SK-N-SH (cell line): ENCODE results near the gene KMT5B. TPM values are rescaled to one million over a fixed set of nuclear protein-coding genes. Genes with fewer than 3 reads are reported as not detected.

Experiments used
- CTCF ChIA-PET: fragments of 300-600, 350-600 bp; formaldehyde crosslinking; extraction: SDS; loops from one replicate; lab custom pipeline; 2021; lab: Yijun Ruan, JAX
- POLR2A ChIA-PET: fragments of 350-600 bp; sonication (Branson Sonifier 250); formaldehyde crosslinking; extraction: SDS; loops from one replicate; lab custom pipeline; 2020; ENCODE audit warnings: antibody characterized with exemption, inconsistent platforms; lab: Yijun Ruan, JAX
- DNase-seq: peaks from one replicate; pipeline ENCODE4 v3.0.0; 2012
- H2AFZ ChIP-seq: fragments of 200-600 bp; sonication (generic); 2 replicates; pipeline ENCODE4 v1.8.1; 2016; ENCODE audit warnings: antibody characterized with exemption, mild to moderate bottlenecking, low read depth
- H3F3A ChIP-seq: fragments of 200-600 bp; sonication (generic); replicated peaks from 2 replicates; pipeline ENCODE3; 2016; ENCODE audit warnings: antibody characterized with exemption, mild to moderate bottlenecking; ENCODE audit not compliant: insufficient read depth
- H3K27ac ChIP-seq, 2 experiments: fragments of 200-500 bp in 1 of 2; fragments of 200-600 bp in 1 of 2; sonication (Bioruptor generic) in 1 of 2; sonication (generic), shearing (Covaris generic) in 1 of 2; 2 replicates each; pipeline versions ENCODE4 v1.5.1 to v1.6.1; 2014 to 2016; ENCODE audit warnings: low read depth in 2 of 2, inconsistent platforms in 1 of 2, low read length in 1 of 2, mild to moderate bottlenecking in 1 of 2, mixed read lengths in 1 of 2
- H3K27me3 ChIP-seq: fragments of 200-600 bp; sonication (generic), shearing (Covaris generic); 2 replicates; pipeline ENCODE4 v1.6.1; 2016; ENCODE audit warnings: mixed run types; ENCODE audit not compliant: insufficient read depth
- H3K36me3 ChIP-seq, 2 experiments: fragments of 200-500 bp in 1 of 2; fragments of 200-600 bp in 1 of 2; sonication (Bioruptor generic) in 1 of 2; sonication (generic) in 1 of 2; replicated peaks in 1 of 2; 2 replicates each; pipeline versions ENCODE3 to v1.5.1; 2014 to 2016; ENCODE audit warnings: low read length in 1 of 2, mild to moderate bottlenecking in 1 of 2; ENCODE audit not compliant: insufficient read depth in 2 of 2, control insufficient read depth in 1 of 2
- H3K4me1 ChIP-seq, 2 experiments: fragments of 200-500 bp in 1 of 2; fragments of 200-600 bp in 1 of 2; sonication (Bioruptor generic) in 1 of 2; sonication (generic), shearing (Covaris generic) in 1 of 2; 2 replicates each; pipeline versions ENCODE4 v1.5.1 to v1.6.1; 2014 to 2016; ENCODE audit warnings: low read depth in 1 of 2, low read length in 1 of 2, mixed run types in 1 of 2; ENCODE audit not compliant: insufficient read depth in 2 of 2, control insufficient read depth in 1 of 2
- H3K4me2 ChIP-seq: fragments of 200-600 bp; sonication (generic), shearing (Covaris generic); 2 replicates; pipeline ENCODE4 v1.6.1; 2017; ENCODE audit warnings: mixed run types
- H3K4me3 ChIP-seq, 2 experiments: fragments of 200-500 bp in 1 of 2; fragments of 200-600 bp in 1 of 2; sonication (Bioruptor generic) in 1 of 2; sonication (generic), shearing (Covaris generic) in 1 of 2; 2 replicates each; pipeline versions ENCODE4 v1.5.1 to v1.8.1; 2014 to 2016; ENCODE audit warnings: low read depth in 2 of 2, inconsistent platforms in 1 of 2, low read length in 1 of 2, mild to moderate bottlenecking in 1 of 2, mixed read lengths in 1 of 2, moderate library complexity in 1 of 2
- H3K79me2 ChIP-seq: fragments of 200-600 bp; sonication (generic); 2 replicates; pipeline ENCODE4 v1.8.1; 2017; ENCODE audit warnings: mild to moderate bottlenecking; ENCODE audit not compliant: insufficient read depth
- H3K9ac ChIP-seq: fragments of 200-600 bp; sonication (generic); 2 replicates; pipeline ENCODE4 v1.6.1; 2017; ENCODE audit warnings: mixed run types
- H3K9me2 ChIP-seq: fragments of 200-600 bp; sonication (generic); 2 replicates; pipeline ENCODE4 v1.6.1; 2017; ENCODE audit warnings: mixed run types
- H3K9me3 ChIP-seq: fragments of 200-600 bp; sonication (generic); 2 replicates; pipeline ENCODE4 v1.6.1; 2017; ENCODE audit warnings: mixed run types, mild to moderate bottlenecking, moderate library complexity
- H4K20me1 ChIP-seq: fragments of 200-600 bp; sonication (generic); 2 replicates; pipeline ENCODE4 v1.6.1; 2017; ENCODE audit warnings: mild to moderate bottlenecking, mixed run types; ENCODE audit not compliant: insufficient read depth
- GATA2 ChIP-seq: sonication (generic); formaldehyde crosslinking; IDR thresholded peaks from 2 replicates; pipeline ENCODE4 v1.5.0; 2020; ENCODE audit warnings: mild to moderate bottlenecking, missing genetic modification reagents
- MXI1 ChIP-seq: IDR thresholded peaks from 2 replicates; pipeline ENCODE4 v1.6.1; 2012; ENCODE audit warnings: mild to moderate bottlenecking, low read depth, low read length, improper control_type of control experiment
- RCOR1 ChIP-seq: fragments of 150-350 bp; IDR thresholded peaks from 2 replicates; pipeline ENCODE4 v1.6.1; 2017; ENCODE audit warnings: antibody characterized with exemption, low read length
- USF2 ChIP-seq: fragments of 150-350 bp; IDR thresholded peaks from 2 replicates; pipeline ENCODE4 v1.6.1; 2017; ENCODE audit warnings: antibody characterized with exemption, low read length, low read depth, borderline replicate concordance
- ZBTB33 ChIP-seq: IDR thresholded peaks from 2 replicates; pipeline ENCODE4 v1.4.0; 2012; ENCODE audit warnings: low read depth, borderline replicate concordance
- WGBS: methylation state at CpG from one replicate; pipeline ENCODE4 v1.1.6; 2017; ENCODE audit warnings: low lambda C conversion rate; 5-methylcytosine and 5-hydroxymethylcytosine counted together
- polyA plus RNA-seq, 3 experiments: library from polyadenylated mRNA; depleted of rRNA; stranded (reverse); fragments of >200 nt; gene quantifications; 2 replicates each; pipeline ENCODE4 v1.2.3, GENCODE V29; 2012
- TF ChIP-seq, protein P1 (sequence below): fragments of 150-350 bp; IDR thresholded peaks from 2 replicates; pipeline ENCODE4 v1.6.1; 2016; ENCODE audit warnings: mild to moderate bottlenecking, low read depth, low read length

KMT5B gene
- polyA plus RNA-seq, 1 of the 3 experiments (the other 2 are of a cell fraction), result 10.4 TPM

GRCh38 chr11:68120273-68121066 is 92.6 kb downstream of the KMT5B start:
- Histone ChIP-seq H3F3A (no peaks in the 10 kb centered on the region), H4K20me1 (no peaks in the 10 kb centered on the region; the same call in 1 of the 2 replicates), H3K4me1 (peaks cover 0 to 9% of the 10 kb centered on the region in 2 experiments; a peak in 2 of 4 replicates), H3K9me2 (no peaks in the 10 kb centered on the region), H2AFZ (peak overlapping the region; percentile 69; the same call in 1 of the 2 replicates), H3K27ac (peak overlapping the region; percentile 50 to 79), H3K4me3 (peak overlapping the region; percentile 63 to 67), H3K9me3 (no peaks in the 10 kb centered on the region), H3K27me3 (no peaks in the 10 kb centered on the region), H3K79me2 (peaks cover 50% of the 10 kb centered on the region), H3K4me2 (peak overlapping the region; percentile 73), H3K9ac (peak overlapping the region; percentile 70), H3K36me3 (peaks cover 0 to 3% of the 10 kb centered on the region in 2 experiments)
- no peak for TF ChIP-seq GATA2
- TF ChIP-seq MXI1, result peak; percentile 38; the same call in 1 of the 2 replicates
- POLR2A ChIA-PET, result no interaction called here
- CTCF ChIA-PET, result no interaction called here
- DNase-seq, result peak; percentile 91
- WGBS, result 6% methylated on average over 31 of the region's 73 CpGs

GRCh38 chr11:68118706-68119448 is 94.2 kb downstream of the KMT5B start:
- ChIA-PET CTCF (interaction anchor here (1.1 to 1.9 kb wide), 4 partner anchors 11 to 111 kb away, joined by 3 to 5 read pairs (median 4); partner anchors contain the start of gene ALDH3B1), POLR2A (no interaction called here)
- no peaks in the 10 kb centered on the region for H3K27me3 ChIP-seq
- DNase-seq, result no peak
- peaks cover 3% of the 10 kb centered on the region; the same call in 1 of the 2 replicates for H4K20me1 ChIP-seq
- no peak overlapping the region for H3K27ac ChIP-seq
- peaks cover 65% of the 10 kb centered on the region for H3K79me2 ChIP-seq
- TF ChIP-seq RCOR1, result no peak
- TF ChIP-seq, protein P1, sequence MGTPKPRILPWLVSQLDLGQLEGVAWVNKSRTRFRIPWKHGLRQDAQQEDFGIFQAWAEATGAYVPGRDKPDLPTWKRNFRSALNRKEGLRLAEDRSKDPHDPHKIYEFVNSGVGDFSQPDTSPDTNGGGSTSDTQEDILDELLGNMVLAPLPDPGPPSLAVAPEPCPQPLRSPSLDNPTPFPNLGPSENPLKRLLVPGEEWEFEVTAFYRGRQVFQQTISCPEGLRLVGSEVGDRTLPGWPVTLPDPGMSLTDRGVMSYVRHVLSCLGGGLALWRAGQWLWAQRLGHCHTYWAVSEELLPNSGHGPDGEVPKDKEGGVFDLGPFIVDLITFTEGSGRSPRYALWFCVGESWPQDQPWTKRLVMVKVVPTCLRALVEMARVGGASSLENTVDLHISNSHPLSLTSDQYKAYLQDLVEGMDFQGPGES, result no peak
- peaks cover 0 to 9% of the 10 kb centered on the region in 2 experiments; a peak in 2 of 4 replicates for H3K4me1 ChIP-seq
- H3K4me3 ChIP-seq, result peak overlapping the region in 1 of 2 experiments; percentile 67; a peak in 1 of 4 replicates
- H3K4me2 ChIP-seq, result peak overlapping the region; percentile 73
- WGBS, result 79% methylated on average over 4 of the region's 4 CpGs
- H3F3A ChIP-seq, result no peaks in the 10 kb centered on the region
- H3K36me3 ChIP-seq, result peaks cover 0 to 3% of the 10 kb centered on the region in 2 experiments
- no peak overlapping the region for H3K9ac ChIP-seq
- no peak overlapping the region for H2AFZ ChIP-seq
- no peaks in the 10 kb centered on the region for H3K9me3 ChIP-seq
- H3K9me2 ChIP-seq, result no peaks in the 10 kb centered on the region

DNA sequence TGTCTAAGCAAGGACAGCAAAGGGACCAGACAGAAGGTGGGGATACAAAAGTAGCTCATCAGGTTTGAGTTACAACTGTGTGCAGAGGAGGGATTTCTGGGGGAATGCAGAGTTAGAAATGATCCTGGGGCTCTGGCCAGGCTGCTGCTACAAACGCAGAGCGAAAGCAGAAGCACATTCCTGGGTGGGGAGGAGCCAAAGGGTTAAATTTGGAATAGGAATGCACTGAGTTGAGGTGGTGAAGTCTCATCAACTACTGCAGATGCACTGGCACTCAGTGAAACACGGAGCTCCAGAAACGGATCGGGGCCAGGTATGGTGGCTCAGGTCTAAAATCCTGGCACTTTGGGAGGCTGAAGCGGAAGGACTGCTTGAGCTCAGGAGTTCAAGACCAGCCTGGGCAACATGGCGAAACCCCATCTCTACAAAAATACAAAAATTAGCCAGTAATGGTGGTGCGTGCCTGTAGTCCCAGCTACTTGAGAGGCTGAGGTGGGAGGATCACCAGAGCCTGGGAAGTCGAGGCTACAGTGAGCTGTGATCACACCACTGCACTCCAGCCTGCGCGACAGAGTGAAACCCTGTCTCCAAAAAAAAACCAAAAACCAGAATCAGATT is 95.1 kb downstream of the KMT5B start:
- DNase-seq, result no peak
- WGBS, result 95% methylated on average over 11 of the region's 11 CpGs
- H3K27me3 ChIP-seq, result no peaks in the 10 kb centered on the region
- peaks cover 0 to 9% of the 10 kb centered on the region in 2 experiments; a peak in 2 of 4 replicates for H3K4me1 ChIP-seq
- no peaks in the 10 kb centered on the region for H3F3A ChIP-seq
- no peak overlapping the region for H3K27ac ChIP-seq
- no peak overlapping the region for H3K4me2 ChIP-seq
- H3K9me2 ChIP-seq, result no peaks in the 10 kb centered on the region
- ChIA-PET POLR2A (no interaction called here), CTCF (interaction anchor here (1.1 to 1.9 kb wide), 3 partner anchors 10 to 110 kb away, joined by 3 to 5 read pairs (median 3); partner anchors contain the start of gene ALDH3B1)
- H3K79me2 ChIP-seq, result peaks cover 65% of the 10 kb centered on the region
- no peaks in the 10 kb centered on the region for H3K9me3 ChIP-seq
- no peak overlapping the region for H3K9ac ChIP-seq
- H3K36me3 ChIP-seq, result peaks cover 0 to 3% of the 10 kb centered on the region in 2 experiments
- no peak overlapping the region for H2AFZ ChIP-seq
- H3K4me3 ChIP-seq, result no peak overlapping the region
- TF ChIP-seq ZBTB33 (no peak), USF2 (no peak)
- peaks cover 8% of the 10 kb centered on the region; the same call in 1 of the 2 replicates for H4K20me1 ChIP-seq
